ENCODE measurements around the gene TMTC1. TPM values are rescaled to one million over a fixed set of nuclear protein-coding genes. Genes with fewer than 3 reads are reported as not detected.

The TMTC1 gene
- total RNA-seq, 1 donor from 2014 or later: 5.4 TPM

GRCh38 chr12:29497588-29497987 lies 286.2 kb downstream of the TMTC1 start, which contains the start of gene OVCH1:
OVCH1 (minus strand) TSS chr12:29497686; CDS start chr12:29497686, 0 bp downstream.
- ATAC-seq: no peak

GRCh38 chr12:29492891-29493290 lies 290.9 kb downstream of the TMTC1 start:
- ATAC-seq: no peak

More at GRCh38 chr12:29497588-29497987, 286.2 kb downstream of the TMTC1 start, which contains the start of gene OVCH1:
- no peak for DNase-seq (ENCODE audit: low spot score)

GRCh38 chr12:29486972-29487371 lies 296.8 kb downstream of the TMTC1 start:
- DNase-seq (ENCODE audit: low spot score) (no peak), ATAC-seq (no peak)

More at GRCh38 chr12:29492891-29493290, 290.9 kb downstream of the TMTC1 start:
- DNase-seq (ENCODE audit: low spot score): no peak

GRCh38 chr12:29463198-29463597 lies 320.5 kb downstream of the TMTC1 start:
- ATAC-seq: no peak
- DNase-seq (ENCODE audit: low spot score): no peak

GRCh38 chr12:29460082-29460481 lies 323.7 kb downstream of the TMTC1 start:
- ATAC-seq (no peak), DNase-seq (ENCODE audit: low spot score) (no peak)

GRCh38 chr12:29455087-29455486 lies 328.7 kb downstream of the TMTC1 start:
- DNase-seq (ENCODE audit: low spot score): no peak
- ATAC-seq: no peak

- DNase-seq (ENCODE audit: low spot score) (peak; percentile 73), ATAC-seq (peak; percentile 97)
Observed at GRCh38 chr12:29451888-29452287, 331.9 kb downstream of the TMTC1 start.

Measured in left lobe of liver (tissue), 2 donors.